Esophagus squamous epithelium (tissue), 4 donors: Measurements from ENCODE around the gene ATPAF1.

Experiments used
- POLR2A ChIP-seq, 4 donors: fragments of 450-650 bp; IDR thresholded peaks; one replicate each; pipeline ENCODE4 v1.6.1; 2017; ENCODE audit warnings: antibody characterized with exemption in 4 of 4, mild to moderate bottlenecking in 4 of 4, moderate library complexity in 3 of 4
- TF ChIP-seq, protein P1 (sequence below), 6 experiments: fragments of 450-650 bp in 4 of 6; fragments of 200-600 bp in 2 of 6; sonication (generic) in 2 of 6; IDR thresholded peaks; one replicate each; pipeline ENCODE4 v1.5.1; 2016 to 2019; ENCODE audit warnings: antibody characterized with exemption in 6 of 6, mild to moderate bottlenecking in 4 of 6, moderate library complexity in 4 of 6

DNA sequence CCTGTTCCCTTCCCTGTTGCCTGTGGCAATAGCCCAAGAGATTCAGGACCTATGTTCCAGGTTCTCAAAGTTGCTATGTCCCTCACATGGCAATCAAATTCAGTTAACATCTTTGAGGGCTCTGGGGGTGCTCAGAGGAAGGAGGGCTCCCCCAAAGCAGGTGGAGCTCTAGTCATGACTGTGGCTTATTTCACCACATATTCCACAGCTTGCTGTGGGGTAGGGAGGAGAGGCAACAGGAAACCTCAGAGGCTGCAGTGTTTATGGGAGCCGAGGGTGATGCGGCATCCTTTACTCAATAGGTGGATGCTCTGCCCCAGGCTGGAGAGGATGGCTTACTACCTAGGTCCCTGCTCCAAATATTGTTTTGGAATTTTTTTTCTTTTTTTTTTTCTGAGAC lies 62.9 kb downstream of the ATPAF1 start:
- TF ChIP-seq, protein P1, sequence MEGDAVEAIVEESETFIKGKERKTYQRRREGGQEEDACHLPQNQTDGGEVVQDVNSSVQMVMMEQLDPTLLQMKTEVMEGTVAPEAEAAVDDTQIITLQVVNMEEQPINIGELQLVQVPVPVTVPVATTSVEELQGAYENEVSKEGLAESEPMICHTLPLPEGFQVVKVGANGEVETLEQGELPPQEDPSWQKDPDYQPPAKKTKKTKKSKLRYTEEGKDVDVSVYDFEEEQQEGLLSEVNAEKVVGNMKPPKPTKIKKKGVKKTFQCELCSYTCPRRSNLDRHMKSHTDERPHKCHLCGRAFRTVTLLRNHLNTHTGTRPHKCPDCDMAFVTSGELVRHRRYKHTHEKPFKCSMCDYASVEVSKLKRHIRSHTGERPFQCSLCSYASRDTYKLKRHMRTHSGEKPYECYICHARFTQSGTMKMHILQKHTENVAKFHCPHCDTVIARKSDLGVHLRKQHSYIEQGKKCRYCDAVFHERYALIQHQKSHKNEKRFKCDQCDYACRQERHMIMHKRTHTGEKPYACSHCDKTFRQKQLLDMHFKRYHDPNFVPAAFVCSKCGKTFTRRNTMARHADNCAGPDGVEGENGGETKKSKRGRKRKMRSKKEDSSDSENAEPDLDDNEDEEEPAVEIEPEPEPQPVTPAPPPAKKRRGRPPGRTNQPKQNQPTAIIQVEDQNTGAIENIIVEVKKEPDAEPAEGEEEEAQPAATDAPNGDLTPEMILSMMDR (IDR thresholded peaks at IDR 0.05), result no peak
- TF ChIP-seq POLR2A (IDR thresholded peaks at IDR 0.05), result no peak
